GM21619 (cell line): ENCODE results near the gene BCR.
"Not testable (repeated sequence)": the region's sequence is repeated elsewhere in the genome, so short reads cannot be mapped to it uniquely, and the experiment has no call there.

Source experiments
- ATAC-seq: cut with Tn5 transposase; IDR thresholded peaks from one replicate; pipeline ENCODE4 v1.9.1; 2021; ENCODE audit not compliant: unreplicated experiment

Gene BCR

GRCh38 chr22:23285734-23286133, 105.4 kb downstream of the BCR start:
- ATAC-seq = no peak

DNA sequence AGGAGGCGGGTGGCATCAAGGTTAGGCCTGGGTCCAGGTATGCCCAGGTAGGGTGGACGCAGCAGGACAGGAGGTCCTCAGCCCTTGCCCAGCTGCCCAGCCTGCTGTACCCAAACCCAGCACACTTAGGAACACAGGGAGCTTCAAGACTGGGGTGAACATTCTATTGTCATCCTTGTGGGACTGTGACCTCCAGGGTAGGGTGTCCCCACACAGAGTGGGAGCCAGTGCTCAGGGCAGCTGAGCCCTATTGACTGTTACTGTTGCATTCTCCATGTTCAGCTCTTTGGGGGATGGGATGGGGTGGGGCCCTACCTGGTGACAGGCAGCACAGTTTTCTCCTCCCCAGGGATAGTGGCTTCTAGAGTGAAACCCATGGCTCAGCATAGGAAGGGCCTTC, 106.0 kb downstream of the BCR start:
- ATAC-seq = no peak

DNA sequence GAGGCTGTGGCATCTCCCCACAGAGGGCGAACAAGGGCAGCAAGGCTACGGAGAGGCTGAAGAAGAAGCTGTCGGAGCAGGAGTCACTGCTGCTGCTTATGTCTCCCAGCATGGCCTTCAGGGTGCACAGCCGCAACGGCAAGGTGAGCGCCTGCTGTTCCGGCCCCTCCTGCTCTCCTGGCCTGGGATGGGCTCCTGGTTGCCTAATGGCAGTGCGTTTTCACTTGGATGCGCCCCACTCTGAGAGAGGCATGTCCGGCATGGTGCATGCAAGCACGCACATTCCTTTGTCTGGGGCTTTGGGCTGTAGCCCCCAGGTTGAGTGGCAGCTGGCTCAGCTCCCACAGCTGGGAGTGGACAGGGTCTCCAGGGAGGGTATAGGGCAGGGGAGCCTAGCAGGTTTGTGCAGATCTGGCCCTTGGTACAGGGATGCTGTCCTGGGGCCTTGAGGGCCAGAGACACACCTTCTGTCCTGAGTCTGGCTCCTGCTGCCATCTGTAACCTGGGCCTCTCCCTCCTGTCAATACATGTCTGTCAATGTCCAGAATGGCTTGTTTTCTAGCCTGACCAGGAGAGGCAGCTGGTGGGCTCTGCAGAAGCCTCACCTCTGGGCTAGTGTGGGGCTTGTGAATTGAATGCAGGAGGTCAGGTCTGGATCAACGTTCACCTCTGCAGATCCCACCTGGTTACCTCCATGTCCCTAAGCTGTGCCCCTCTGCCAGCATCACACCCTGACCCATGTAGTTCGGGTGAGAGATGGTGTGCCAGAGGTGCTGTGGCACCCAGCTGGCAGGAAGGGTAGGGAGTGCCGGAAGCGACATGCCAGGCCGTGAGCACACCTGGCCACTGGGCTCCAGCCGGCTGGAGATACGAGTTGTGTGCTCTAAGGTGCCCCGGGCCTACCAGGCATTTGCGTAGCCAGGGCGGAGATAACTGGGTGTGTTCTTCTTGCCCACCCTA, 107.1 kb downstream of the BCR start:
- no peak for ATAC-seq

DNA sequence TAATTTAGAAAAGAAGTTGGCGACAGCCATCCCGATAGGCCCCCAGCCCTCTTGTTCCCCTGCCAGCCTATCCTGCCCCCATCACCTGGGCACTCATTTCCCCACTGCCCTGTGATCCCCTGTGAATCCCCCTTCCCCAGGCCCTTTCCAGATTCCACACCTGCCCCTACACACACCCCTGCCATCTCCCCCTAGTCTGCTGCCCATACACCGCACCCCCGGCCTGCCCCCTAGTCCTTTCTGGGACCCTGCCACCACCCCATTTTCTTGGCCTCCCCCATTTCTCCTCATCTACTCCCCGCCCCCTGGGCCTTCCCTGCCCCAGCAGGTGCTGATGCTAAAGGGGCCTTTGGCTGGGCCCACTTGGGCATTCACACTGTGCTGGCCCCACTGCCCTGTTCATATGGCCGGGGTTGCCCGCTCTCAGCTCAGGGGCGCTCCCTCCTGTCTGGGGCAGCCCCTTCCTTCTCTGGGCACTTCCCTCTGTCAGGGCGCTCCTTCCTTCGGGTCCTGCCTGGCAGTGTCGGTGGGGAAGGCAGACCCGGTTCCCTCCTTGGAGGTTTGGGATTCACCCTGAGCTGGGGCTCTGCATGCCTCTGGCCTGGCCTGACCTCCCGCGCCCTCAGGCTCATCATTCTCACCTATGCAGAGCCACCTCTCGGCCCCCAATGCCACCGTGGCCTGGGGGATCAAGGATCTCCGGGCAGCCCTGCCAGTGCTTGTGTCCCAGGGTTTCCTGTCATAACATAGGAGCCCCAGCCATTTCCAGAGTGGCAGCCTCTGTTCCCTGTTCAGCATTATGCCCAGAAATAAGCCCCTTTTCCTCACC, 108.2 kb downstream of the BCR start:
- no peak for ATAC-seq

GRCh38 chr22:23289130-23289503, 108.8 kb downstream of the BCR start:
- no peak for ATAC-seq

DNA sequence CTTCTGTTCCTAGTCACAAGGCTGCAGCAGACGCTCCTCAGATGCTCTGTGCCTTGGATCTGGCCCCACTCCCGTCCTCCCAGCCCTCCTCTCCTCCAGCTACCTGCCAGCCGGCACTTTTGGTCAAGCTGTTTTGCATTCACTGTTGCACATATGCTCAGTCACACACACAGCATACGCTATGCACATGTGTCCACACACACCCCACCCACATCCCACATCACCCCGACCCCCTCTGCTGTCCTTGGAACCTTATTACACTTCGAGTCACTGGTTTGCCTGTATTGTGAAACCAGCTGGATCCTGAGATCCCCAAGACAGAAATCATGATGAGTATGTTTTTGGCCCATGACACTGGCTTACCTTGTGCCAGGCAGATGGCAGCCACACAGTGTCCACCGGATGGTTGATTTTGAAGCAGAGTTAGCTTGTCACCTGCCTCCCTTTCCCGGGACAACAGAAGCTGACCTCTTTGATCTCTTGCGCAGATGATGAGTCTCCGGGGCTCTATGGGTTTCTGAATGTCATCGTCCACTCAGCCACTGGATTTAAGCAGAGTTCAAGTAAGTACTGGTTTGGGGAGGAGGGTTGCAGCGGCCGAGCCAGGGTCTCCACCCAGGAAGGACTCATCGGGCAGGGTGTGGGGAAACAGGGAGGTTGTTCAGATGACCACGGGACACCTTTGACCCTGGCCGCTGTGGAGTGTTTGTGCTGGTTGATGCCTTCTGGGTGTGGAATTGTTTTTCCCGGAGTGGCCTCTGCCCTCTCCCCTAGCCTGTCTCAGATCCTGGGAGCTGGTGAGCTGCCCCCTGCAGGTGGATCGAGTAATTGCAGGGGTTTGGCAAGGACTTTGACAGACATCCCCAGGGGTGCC, 109.8 kb downstream of the BCR start:
- ATAC-seq = no peak

DNA sequence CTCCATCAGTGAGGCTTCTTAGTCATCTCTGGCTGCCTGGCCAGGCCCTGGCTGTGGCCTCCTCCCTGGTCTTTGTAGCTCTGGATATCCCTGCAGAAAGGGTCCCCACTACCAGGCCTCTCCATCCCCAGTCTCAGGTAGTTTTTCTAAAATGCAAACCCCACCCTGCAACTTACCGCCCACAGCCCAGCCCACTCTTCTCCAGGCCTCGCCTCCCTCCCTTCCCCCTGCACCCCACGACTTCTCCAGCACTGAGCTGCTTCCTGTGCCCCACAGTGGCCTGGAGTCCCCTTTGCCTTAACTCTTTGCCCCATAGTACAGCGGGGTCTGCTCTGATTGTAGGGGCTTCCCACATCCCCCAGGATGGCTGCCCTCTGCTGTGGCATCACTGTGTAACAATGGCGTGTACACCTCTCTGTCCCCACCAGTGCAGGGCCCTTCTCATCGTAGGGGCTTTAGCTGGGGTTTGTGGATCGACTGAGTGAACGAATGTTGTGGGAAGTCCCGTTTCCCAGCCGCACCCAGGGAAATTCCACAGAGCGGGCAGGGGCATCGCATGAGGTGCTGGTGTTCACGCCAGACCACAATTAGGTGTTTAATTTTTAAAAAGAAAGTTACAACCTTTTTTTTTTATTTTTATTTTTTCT, 111.6 kb downstream of the BCR start:
- ATAC-seq = no peak

- no peak for ATAC-seq
Measured at GRCh38 chr22:23292453-23293350, 112.4 kb downstream of the BCR start.

GRCh38 chr22:23293720-23294119, 113.4 kb downstream of the BCR start:
- no peak for ATAC-seq

DNA sequence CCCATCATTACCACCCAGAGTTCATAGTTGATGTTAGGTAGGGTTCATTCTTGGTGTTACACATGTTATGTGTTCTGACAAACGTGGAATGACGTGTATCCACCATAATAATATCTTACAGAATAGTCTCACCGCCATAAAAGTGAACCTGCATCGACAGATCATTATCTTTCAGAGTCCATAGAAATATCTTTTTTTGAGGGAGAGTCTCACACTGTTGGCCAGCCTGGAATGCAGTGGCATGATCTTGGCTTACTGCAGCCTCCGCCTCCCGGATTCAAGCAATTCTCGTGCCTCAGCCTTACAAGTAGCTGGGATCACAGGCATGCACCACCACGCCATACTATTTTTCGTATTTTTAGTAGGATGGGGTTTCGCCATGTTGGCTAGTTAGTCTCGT, 113.9 kb downstream of the BCR start:
- ATAC-seq = no peak

DNA sequence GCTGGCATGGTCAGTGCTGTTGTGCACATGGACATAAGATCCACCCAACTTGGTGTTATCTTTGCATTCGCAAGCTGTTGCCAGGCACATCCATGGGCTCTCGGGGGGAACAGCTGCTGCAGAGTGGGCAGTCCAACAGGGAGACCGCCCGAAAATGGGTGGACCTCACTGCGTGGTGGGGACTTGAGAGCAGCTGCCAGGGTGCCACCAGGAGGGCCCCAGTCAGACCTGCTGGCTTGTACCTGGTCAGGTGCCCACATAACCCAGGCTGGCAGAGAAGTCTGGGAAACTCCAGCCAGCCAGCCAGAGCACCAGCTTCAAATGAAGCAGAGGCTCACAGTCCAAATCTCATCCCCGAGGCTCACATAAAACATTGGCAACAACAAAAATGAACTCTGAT, 120.2 kb downstream of the BCR start:
- ATAC-seq = no peak

DNA sequence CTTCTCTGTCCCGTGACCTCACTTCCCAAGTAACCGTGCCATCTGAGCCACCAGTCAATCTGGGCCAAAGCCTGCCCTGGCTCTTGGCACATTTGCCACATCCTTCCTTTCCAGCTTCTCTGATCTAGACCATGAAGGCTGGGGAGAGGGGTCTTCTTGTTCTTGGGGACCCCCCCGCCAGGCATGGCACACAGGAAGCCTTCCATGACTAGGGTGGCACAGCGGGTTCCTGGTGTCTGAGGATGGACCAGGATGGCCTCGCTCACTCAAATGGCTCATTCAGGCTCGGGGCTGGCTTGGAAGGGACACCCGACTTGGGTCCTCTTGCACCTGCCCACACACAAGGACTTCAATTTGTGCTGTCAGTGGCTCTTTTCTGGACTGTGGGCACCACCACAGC, 121.3 kb downstream of the BCR start:
- ATAC-seq = no peak

GRCh38 chr22:23302171-23303002, 122.1 kb downstream of the BCR start:
- ATAC-seq = no peak

DNA sequence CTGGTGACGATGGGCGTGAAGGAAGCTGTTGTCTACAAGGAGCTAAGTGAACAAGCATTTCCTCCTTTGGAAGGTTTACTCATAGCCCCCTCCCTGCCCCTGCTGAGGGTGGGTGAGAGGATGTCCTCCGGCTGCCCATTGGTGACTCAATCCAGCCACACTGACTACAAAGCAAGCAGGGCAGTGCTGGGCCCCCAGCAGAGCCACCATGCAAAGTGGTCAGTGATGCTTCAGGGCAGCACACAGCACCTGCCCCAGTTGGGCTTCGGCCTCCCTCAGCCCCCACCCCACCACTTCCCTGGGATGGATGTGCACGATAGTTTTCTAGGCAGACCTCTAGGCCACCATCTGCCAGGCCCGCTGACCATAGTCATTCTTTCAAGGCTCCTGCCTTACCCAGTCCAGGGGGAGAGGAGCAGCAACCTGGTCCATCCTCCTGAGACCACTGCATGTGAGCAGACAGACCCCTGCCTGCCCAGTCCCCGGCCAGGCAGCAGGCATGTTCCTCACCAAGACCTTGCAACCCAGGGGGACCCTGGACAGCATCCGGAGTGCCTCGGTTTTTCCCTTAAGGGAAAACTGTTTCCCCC, 125.1 kb downstream of the BCR start:
- ATAC-seq = no peak

- no peak for ATAC-seq
Measured at GRCh38 chr22:23305922-23306374, 125.6 kb downstream of the BCR start.

- no peak for ATAC-seq
Measured at GRCh38 chr22:23306438-23306921, 126.2 kb downstream of the BCR start.

- ATAC-seq = no peak
Measured at GRCh38 chr22:23306926-23307325, 126.6 kb downstream of the BCR start.

DNA sequence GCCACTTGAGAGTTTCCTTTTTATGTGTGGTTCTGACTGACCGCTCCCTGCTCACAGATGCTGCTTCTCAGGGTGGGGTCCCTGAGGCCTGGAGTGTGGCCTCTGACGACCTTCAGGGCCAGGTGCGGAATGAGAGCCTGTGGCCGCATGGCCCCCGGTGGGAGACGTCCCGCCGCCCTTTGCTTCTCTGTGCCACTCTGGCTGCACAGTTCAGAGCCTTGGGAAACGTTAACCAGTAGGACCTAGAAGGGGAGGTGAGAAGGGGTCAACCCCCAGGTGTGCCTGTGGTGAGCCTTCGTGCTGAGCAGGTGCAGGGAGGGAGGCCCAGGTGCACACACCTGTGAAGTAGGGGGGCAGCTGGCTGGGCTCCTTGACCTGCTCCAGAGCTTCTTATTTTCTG, 127.2 kb downstream of the BCR start:
- not testable (repeated sequence) for ATAC-seq
